ENCODE data around the gene GPR176.

DNA sequence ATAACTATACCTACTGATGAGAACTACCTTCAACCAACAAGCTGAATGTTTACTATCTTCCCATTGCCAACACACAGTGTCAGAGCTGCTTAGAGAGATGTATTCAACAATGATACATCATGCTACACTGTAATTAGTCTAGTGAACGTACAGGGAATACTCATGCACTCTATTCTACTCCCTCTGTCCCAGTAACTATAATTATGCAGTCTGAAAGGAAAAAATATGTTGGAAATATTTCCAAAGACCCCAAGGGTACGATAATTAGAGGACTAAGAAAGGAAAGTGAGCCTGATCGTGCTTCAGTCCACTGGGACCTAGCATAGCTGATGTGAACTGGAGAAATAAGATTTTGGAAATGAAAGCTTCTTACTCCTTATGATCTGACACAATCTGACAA, 100.5 kb downstream of the GPR176 start:
- TF ChIP-seq, protein P1, sequence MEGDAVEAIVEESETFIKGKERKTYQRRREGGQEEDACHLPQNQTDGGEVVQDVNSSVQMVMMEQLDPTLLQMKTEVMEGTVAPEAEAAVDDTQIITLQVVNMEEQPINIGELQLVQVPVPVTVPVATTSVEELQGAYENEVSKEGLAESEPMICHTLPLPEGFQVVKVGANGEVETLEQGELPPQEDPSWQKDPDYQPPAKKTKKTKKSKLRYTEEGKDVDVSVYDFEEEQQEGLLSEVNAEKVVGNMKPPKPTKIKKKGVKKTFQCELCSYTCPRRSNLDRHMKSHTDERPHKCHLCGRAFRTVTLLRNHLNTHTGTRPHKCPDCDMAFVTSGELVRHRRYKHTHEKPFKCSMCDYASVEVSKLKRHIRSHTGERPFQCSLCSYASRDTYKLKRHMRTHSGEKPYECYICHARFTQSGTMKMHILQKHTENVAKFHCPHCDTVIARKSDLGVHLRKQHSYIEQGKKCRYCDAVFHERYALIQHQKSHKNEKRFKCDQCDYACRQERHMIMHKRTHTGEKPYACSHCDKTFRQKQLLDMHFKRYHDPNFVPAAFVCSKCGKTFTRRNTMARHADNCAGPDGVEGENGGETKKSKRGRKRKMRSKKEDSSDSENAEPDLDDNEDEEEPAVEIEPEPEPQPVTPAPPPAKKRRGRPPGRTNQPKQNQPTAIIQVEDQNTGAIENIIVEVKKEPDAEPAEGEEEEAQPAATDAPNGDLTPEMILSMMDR (IDR thresholded peaks at IDR 0.05), result no peak
- no peak for TF ChIP-seq EP300 (IDR thresholded peaks at IDR 0.05)

Measured in tibial nerve (tissue), 4 donors.